SK-N-MC (cell line): ENCODE data around the gene PAK5.

Source experiments
- EZH2 ChIP-seq: fragments of 200-600 bp; sonication (generic); IDR thresholded peaks from one replicate; pipeline ENCODE4 v1.6.1; 2017; ENCODE audit warnings: antibody characterized with exemption
- FOXP2 ChIP-seq: optimal IDR thresholded peaks from 2 replicates; pipeline ENCODE3; 2011; ENCODE audit warnings: mild to moderate bottlenecking, moderate library complexity; ENCODE audit not compliant: insufficient read depth; ENCODE audit errors: extremely low read length, control extremely low read depth
- POLR2AphosphoS5 ChIP-seq: IDR thresholded peaks from 2 replicates; pipeline ENCODE4 v1.6.1; 2012; ENCODE audit warnings: mild to moderate bottlenecking, low read depth, low read length, borderline replicate concordance

- no peak for TF ChIP-seq EZH2
- TF ChIP-seq POLR2AphosphoS5: no peak
- TF ChIP-seq FOXP2: no peak
Observed at GRCh38 chr20:9800421-9800820, 38.5 kb downstream of the PAK5 start.
